Ishikawa (cell line): Measurements from ENCODE around the gene TNRC6B.

Experiments used
- CEBPB ChIP-seq: IDR thresholded peaks from 2 replicates; pipeline ENCODE4 v1.6.1; 2012
- CREB1 ChIP-seq: IDR thresholded peaks from 2 replicates; pipeline ENCODE4 v1.6.1; 2012; ENCODE audit warnings: low read depth
- EGR1 ChIP-seq: IDR thresholded peaks from 2 replicates; pipeline ENCODE4 v1.6.1; 2012
- EP300 ChIP-seq: IDR thresholded peaks from 2 replicates; pipeline ENCODE4 v1.6.1; 2012; ENCODE audit warnings: borderline replicate concordance
- FOXM1 ChIP-seq: IDR thresholded peaks from 2 replicates; pipeline ENCODE4 v1.6.1; 2012; ENCODE audit warnings: low read depth, borderline replicate concordance
- NFIC ChIP-seq: IDR thresholded peaks from 2 replicates; pipeline ENCODE4 v1.6.1; 2012
- RAD21 ChIP-seq: IDR thresholded peaks from 2 replicates; pipeline ENCODE4 v1.6.1; 2012; ENCODE audit warnings: low read depth
- TAF1 ChIP-seq: IDR thresholded peaks from 2 replicates; pipeline ENCODE4 v1.6.1; 2012; ENCODE audit warnings: low read depth, mild to moderate bottlenecking
- TCF12 ChIP-seq: IDR thresholded peaks from 2 replicates; pipeline ENCODE4 v1.6.1; 2012; ENCODE audit warnings: low read depth
- TEAD4 ChIP-seq: IDR thresholded peaks from 2 replicates; pipeline ENCODE4 v1.6.1; 2012
- YY1 ChIP-seq: IDR thresholded peaks from 2 replicates; pipeline ENCODE4 v1.6.1; 2012; ENCODE audit warnings: low read depth
- ZBTB7A ChIP-seq: IDR thresholded peaks from 2 replicates; pipeline ENCODE4 v1.6.1; 2012; ENCODE audit warnings: low read depth
- TF ChIP-seq, protein P1 (sequence below): IDR thresholded peaks from 2 replicates; pipeline ENCODE4 v1.6.1; 2012
- TF ChIP-seq, protein P2 (sequence below): IDR thresholded peaks from 2 replicates; pipeline ENCODE4 v1.6.1; 2012; ENCODE audit warnings: low read depth, mild to moderate bottlenecking
- TF ChIP-seq, protein P3 (sequence below): IDR thresholded peaks from 2 replicates; pipeline ENCODE4 v1.6.1; 2012

Gene TNRC6B

DNA sequence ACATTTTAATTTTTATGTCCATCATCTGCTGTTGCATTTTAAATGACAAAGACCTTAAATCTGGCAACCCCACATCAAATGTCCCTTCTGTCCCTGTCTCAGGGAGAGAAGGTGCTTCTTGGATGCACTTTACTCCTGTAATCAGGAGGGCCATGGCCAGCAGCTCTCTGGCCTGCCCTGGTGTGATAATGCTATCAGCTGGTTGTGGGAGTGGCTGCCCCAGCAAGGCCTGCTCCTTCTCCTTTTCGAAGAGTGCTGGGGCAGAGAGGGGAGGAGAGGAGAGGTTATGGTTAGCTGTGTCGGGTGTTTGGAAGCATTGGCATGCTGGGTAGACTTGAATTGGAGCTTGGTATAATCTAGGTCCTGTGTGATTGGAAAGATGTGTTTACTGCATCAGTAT lies 12.8 kb downstream of the TNRC6B start:
- TF ChIP-seq TEAD4 (no peak), EGR1 (no peak), YY1 (no peak), TAF1 (no peak)
- TF ChIP-seq, protein P1, sequence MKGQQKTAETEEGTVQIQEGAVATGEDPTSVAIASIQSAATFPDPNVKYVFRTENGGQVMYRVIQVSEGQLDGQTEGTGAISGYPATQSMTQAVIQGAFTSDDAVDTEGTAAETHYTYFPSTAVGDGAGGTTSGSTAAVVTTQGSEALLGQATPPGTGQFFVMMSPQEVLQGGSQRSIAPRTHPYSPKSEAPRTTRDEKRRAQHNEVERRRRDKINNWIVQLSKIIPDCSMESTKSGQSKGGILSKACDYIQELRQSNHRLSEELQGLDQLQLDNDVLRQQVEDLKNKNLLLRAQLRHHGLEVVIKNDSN = no peak

DNA sequence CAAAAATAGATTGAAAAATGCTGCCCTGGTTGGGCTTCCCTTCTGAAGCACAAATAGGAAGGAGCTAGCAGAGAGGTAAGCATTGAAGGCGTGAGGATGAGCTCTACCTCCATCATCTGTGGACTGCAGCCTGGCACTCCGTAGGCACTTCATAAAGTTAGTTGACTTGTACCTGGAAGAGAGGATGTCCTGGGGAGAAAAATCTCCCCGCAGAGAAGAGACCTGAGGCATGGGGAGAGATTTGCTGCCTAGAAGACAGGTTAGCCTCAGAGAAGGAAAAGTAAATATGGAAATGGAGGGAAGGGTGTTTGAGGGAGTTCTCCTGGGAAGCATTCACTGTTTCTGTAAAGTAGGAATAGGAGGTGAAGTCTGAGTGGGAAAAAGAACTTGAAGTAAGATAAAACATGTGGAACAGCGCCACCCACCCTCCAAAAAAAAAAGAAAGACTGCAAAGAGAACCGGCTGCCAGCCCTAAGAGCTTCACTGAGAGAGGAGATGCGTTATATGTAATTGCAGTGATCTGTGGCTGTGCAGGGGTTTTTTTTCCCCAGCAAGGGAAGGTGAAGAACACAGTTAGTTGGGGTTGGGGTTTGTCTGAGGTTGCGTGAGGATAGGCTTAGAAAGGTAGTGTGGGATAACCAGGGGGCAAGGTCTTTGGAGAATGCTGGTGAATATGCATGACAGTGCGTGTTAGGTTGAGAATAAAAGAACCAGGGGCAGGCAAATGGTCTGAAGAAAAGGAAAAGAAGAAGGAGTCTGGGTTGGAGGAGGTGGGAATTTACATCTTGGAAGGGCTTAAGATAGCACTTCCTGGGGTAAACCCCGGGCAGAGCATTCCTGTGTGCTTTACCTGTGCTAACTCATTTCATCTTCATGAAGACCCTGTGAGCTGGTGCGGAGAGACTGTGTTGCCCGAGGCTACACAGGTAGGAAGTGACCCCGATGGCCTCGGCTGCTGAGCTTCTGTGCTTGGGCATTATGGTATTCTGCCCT lies 16.0 kb downstream of the TNRC6B start:
- TF ChIP-seq NFIC (no peak), ZBTB7A (no peak), RAD21 (peak; percentile 44), FOXM1 (no peak)

DNA sequence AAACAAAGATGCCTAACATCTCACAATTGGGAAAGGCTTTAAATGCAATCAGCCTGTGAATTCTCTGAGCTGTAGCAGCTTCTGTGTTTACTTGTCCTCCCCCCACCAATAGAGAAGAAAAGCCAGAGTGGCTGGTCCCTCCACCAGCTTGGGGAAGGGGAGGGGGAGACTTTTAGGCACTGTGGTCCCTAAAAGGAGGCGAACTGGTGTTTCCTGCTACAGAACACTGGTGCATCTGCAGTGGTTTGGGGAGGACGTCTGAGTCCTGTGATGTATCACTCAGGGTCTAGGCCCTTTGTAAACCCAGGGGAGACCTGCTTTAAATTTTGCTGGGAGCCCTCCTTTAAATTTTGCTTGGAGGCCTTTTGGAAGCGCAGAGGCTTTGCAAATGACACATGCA lies 16.9 kb downstream of the TNRC6B start:
- TF ChIP-seq CREB1 (no peak), NFIC (no peak), ZBTB7A (no peak), EP300 (no peak), EGR1 (no peak), FOXM1 (no peak), CEBPB (no peak), RAD21 (no peak), YY1 (no peak), TEAD4 (no peak), TCF12 (no peak), TAF1 (no peak)
- TF ChIP-seq, protein P2, sequence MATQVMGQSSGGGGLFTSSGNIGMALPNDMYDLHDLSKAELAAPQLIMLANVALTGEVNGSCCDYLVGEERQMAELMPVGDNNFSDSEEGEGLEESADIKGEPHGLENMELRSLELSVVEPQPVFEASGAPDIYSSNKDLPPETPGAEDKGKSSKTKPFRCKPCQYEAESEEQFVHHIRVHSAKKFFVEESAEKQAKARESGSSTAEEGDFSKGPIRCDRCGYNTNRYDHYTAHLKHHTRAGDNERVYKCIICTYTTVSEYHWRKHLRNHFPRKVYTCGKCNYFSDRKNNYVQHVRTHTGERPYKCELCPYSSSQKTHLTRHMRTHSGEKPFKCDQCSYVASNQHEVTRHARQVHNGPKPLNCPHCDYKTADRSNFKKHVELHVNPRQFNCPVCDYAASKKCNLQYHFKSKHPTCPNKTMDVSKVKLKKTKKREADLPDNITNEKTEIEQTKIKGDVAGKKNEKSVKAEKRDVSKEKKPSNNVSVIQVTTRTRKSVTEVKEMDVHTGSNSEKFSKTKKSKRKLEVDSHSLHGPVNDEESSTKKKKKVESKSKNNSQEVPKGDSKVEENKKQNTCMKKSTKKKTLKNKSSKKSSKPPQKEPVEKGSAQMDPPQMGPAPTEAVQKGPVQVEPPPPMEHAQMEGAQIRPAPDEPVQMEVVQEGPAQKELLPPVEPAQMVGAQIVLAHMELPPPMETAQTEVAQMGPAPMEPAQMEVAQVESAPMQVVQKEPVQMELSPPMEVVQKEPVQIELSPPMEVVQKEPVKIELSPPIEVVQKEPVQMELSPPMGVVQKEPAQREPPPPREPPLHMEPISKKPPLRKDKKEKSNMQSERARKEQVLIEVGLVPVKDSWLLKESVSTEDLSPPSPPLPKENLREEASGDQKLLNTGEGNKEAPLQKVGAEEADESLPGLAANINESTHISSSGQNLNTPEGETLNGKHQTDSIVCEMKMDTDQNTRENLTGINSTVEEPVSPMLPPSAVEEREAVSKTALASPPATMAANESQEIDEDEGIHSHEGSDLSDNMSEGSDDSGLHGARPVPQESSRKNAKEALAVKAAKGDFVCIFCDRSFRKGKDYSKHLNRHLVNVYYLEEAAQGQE = no peak
- TF ChIP-seq, protein P1 = no peak
- TF ChIP-seq, protein P3, sequence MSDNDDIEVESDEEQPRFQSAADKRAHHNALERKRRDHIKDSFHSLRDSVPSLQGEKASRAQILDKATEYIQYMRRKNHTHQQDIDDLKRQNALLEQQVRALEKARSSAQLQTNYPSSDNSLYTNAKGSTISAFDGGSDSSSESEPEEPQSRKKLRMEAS = no peak

DNA sequence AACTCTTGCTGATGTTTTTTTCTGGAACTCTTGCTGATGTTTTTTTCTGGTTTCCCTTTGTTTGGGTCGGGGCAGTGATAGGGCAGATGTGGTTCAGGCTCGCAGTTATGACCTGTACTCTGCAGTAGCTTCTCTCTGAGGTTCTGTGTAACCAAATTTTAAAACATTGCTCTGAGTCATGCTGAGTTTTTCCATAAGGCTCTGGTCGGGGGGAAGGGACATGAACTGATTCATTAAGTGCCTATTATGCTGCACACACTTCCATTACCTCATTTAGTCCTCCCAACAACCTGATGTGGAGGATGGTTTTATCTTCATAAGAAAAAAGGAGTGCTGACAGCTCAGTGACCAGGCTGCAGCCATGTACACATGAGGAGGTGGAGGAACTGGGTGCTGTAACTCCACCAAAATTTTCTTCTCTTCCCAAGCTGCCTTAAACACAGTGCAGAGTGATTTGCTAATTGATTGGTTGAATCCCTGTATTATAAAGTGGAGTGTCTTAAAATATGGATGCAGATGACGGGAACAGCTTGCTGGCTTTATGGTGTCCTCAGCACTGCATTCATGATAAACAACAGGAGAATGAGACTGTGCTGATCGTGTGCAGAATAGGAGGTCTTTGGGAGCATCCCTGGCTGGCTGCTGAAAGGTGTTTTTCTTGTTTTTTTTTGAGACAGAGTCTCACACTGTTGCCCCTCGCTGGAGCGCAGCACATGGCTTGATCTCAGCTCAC lies 19.1 kb downstream of the TNRC6B start:
- TF ChIP-seq ZBTB7A (no peak), EP300 (no peak), YY1 (no peak), FOXM1 (no peak), TCF12 (no peak), TEAD4 (no peak), NFIC (no peak), CEBPB (no peak), TAF1 (no peak), CREB1 (no peak), EGR1 (no peak), RAD21 (no peak)
- TF ChIP-seq, protein P3 = no peak
- TF ChIP-seq, protein P2 = no peak
- TF ChIP-seq, protein P1 = no peak

DNA sequence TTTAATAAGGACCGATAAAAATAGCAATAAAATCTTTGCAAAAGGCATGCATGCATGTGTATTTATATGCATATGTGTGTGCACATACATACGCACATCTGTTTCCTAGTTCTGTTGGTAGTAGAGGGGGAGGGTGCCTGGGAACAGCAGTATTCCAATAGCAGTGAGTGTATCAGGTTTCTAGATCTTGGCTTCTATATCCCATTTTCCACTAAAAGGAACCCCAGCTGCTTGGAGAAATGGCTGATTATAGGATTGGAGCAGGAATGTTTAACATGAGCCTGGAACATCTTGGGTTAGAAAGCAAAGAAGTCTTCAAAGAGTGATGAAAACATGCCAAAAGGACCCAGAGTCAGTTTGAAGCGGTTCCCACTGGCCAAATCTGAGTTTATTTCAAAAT lies 21.0 kb downstream of the TNRC6B start:
- TF ChIP-seq RAD21 = no peak
